Measurements from ENCODE around the gene TMEM8B.
"Not testable (repeated sequence)": the region's sequence is repeated elsewhere in the genome, so short reads cannot be mapped to it uniquely, and the experiment has no call there.

TMEM8B gene

GRCh38 chr9:35867538-35867937 lies 38.5 kb downstream of the TMEM8B start:
- DNase-seq (ENCODE audit: low read depth, low spot score), result no peak

- DNase-seq (ENCODE audit: low read depth, low spot score), result no peak
Observed at GRCh38 chr9:35868933-35869332, 39.9 kb downstream of the TMEM8B start.

GRCh38 chr9:35869621-35870216 lies 40.7 kb downstream of the TMEM8B start:
- no peak for DNase-seq (ENCODE audit: low read depth, low spot score)

GRCh38 chr9:35870351-35870923 lies 41.4 kb downstream of the TMEM8B start, which contains the start of gene OR13J1:
TSS of gene OR13J1 (minus strand) at chr9:35870401. CDS start at chr9:35870401, 0 bp downstream.
- DNase-seq (ENCODE audit: low read depth, low spot score), result no peak

- no peak for DNase-seq (ENCODE audit: low read depth, low spot score)
Observed at GRCh38 chr9:35871545-35871944, 42.5 kb downstream of the TMEM8B start.

GRCh38 chr9:35872505-35872904 lies 43.5 kb downstream of the TMEM8B start:
- DNase-seq (ENCODE audit: low read depth, low spot score), result no peak

- no peak for DNase-seq (ENCODE audit: low read depth, low spot score)
Observed at GRCh38 chr9:35882263-35882848, 53.3 kb downstream of the TMEM8B start.

GRCh38 chr9:35882996-35883395 lies 54.0 kb downstream of the TMEM8B start:
- DNase-seq (ENCODE audit: low read depth, low spot score), result no peak

- DNase-seq (ENCODE audit: low read depth, low spot score), result not testable (repeated sequence)
Observed at GRCh38 chr9:35884908-35885307, 55.9 kb downstream of the TMEM8B start.

GRCh38 chr9:35891646-35892045 lies 62.6 kb downstream of the TMEM8B start:
- no peak for DNase-seq (ENCODE audit: low read depth, low spot score)

GRCh38 chr9:35892051-35892450 lies 63.0 kb downstream of the TMEM8B start:
- DNase-seq (ENCODE audit: low read depth, low spot score), result no peak

GRCh38 chr9:35896570-35896969 lies 67.5 kb downstream of the TMEM8B start:
- no peak for DNase-seq (ENCODE audit: low read depth, low spot score)

- not testable (repeated sequence) for DNase-seq (ENCODE audit: low read depth, low spot score)
Observed at GRCh38 chr9:35897376-35898099, 68.5 kb downstream of the TMEM8B start.

- no peak for DNase-seq (ENCODE audit: low read depth, low spot score)
Observed at GRCh38 chr9:35898337-35898736, 69.3 kb downstream of the TMEM8B start.

- no peak for DNase-seq (ENCODE audit: low read depth, low spot score)
Observed at GRCh38 chr9:35899021-35899420, 70.0 kb downstream of the TMEM8B start.

- DNase-seq (ENCODE audit: low read depth, low spot score), result no peak
Observed at GRCh38 chr9:35903049-35903448, 74.0 kb downstream of the TMEM8B start.

- DNase-seq (ENCODE audit: low read depth, low spot score), result no peak
Observed at GRCh38 chr9:35904338-35904737, 75.3 kb downstream of the TMEM8B start.

- DNase-seq (ENCODE audit: low read depth, low spot score), result no peak
Observed at GRCh38 chr9:35905051-35905781, 76.2 kb downstream of the TMEM8B start.

- DNase-seq (ENCODE audit: low read depth, low spot score), result peak; percentile 86
Observed at GRCh38 chr9:35905912-35906679, 77.1 kb downstream of the TMEM8B start, which contains the start of gene HRCT1. TSS of gene HRCT1 (plus strand) at chr9:35906202. CDS start at chr9:35906288, 86 bp downstream.

GRCh38 chr9:35906923-35907699 lies 78.1 kb downstream of the TMEM8B start:
- no peak for DNase-seq (ENCODE audit: low read depth, low spot score)

Measured in brain pericyte (primary cell).